AG04450 (cell line): Measurements from ENCODE around the gene RPA4. TPM values are rescaled to one million over a fixed set of nuclear protein-coding genes. Genes with fewer than 3 reads are reported as not detected.

Source experiments
- CTCF ChIA-PET: fragments of 300-600, 350-600 bp; formaldehyde crosslinking; extraction: SDS; loops from one replicate; lab custom pipeline; 2022; ENCODE audit warnings: antibody characterized with exemption, inconsistent platforms; lab: Charles Lee
- POLR2A ChIA-PET: fragments of 350-600 bp; formaldehyde crosslinking; extraction: SDS; loops from one replicate; lab custom pipeline; 2021; ENCODE audit warnings: antibody characterized with exemption, inconsistent platforms; lab: Yijun Ruan, JAX
- DNase-seq: peaks from one replicate; pipeline ENCODE4 v3.0.0-alpha.2; 2011; ENCODE audit warnings: low read depth, low spot score
- H3K27ac ChIP-seq: one replicate; pipeline ENCODE4 v1.5.1; 2012; ENCODE audit warnings: low read depth, low read length, control low read depth
- H3K27me3 ChIP-seq: one replicate; pipeline ENCODE4 v1.6.0; 2012; ENCODE audit warnings: low read length; ENCODE audit not compliant: control insufficient read depth, insufficient read depth
- H3K4me3 ChIP-seq: 2 replicates; pipeline ENCODE4 v1.5.1; 2011; ENCODE audit warnings: mild to moderate bottlenecking, low read depth, low read length, control low read depth
- H3K9me3 ChIP-seq: 2 replicates; pipeline ENCODE4 v1.5.1; 2012; ENCODE audit warnings: low read length; ENCODE audit not compliant: control insufficient read depth, insufficient read depth
- CTCF ChIP-seq: IDR thresholded peaks from 2 replicates; pipeline ENCODE4 v1.5.1; 2011; ENCODE audit warnings: low read depth, low read length, control low read depth, inconsistent platforms
- polyA minus RNA-seq: library from RNA; depleted of rRNA, polyadenylated mRNA; stranded (reverse); fragments of >200 nt; gene quantifications from 2 replicates; pipeline ENCODE4 v1.2.3, GENCODE V29; 2011; rRNA and poly(A)+ RNA removed
- polyA plus RNA-seq: library from polyadenylated mRNA; depleted of rRNA; stranded (reverse); fragments of >200 nt; gene quantifications from 2 replicates; pipeline ENCODE4 v1.2.3, GENCODE V29; 2011; rRNA removed

The RPA4 gene
- polyA plus RNA-seq (0.12 TPM in 1 of 2 replicates, not detected in the other), polyA minus RNA-seq (1.9 and 2.0 TPM in 2 replicates)

- POLR2A ChIA-PET, result no interaction called here
- H3K4me3 ChIP-seq, result no peak within 1 kb of the TSS
- DNase-seq, result no peak
- H3K27me3 ChIP-seq, result no peaks in the 10 kb centered on the region
- TF ChIP-seq CTCF, result no peak
- H3K9me3 ChIP-seq, result no peaks in the 10 kb centered on the region
- CTCF ChIA-PET, result no interaction called here
- no peak within 1 kb of the TSS for H3K27ac ChIP-seq
Measured at GRCh38 chrX:96883608-96884007, at the start of gene RPA4. Gene RPA4, plus strand, starts transcription at chrX:96883908. Its CDS starts 403 bp downstream, at chrX:96884311.

- CTCF ChIA-PET, result no interaction called here
- H3K27ac ChIP-seq, result no peak overlapping the region
- no peaks in the 10 kb centered on the region for H3K27me3 ChIP-seq
- H3K4me3 ChIP-seq, result no peak overlapping the region
- no peak for DNase-seq
- no peaks in the 10 kb centered on the region for H3K9me3 ChIP-seq
- POLR2A ChIA-PET, result no interaction called here
- no peak for TF ChIP-seq CTCF
Measured at GRCh38 chrX:96834137-96834536, 49.6 kb upstream of the RPA4 start.

GRCh38 chrX:96835660-96836289, 47.9 kb upstream of the RPA4 start:
- TF ChIP-seq CTCF, result no peak
- no peaks in the 10 kb centered on the region for H3K9me3 ChIP-seq
- no peaks in the 10 kb centered on the region for H3K27me3 ChIP-seq
- ChIA-PET POLR2A (no interaction called here), CTCF (no interaction called here)
- H3K27ac ChIP-seq, result no peak overlapping the region
- no peak overlapping the region for H3K4me3 ChIP-seq
- DNase-seq, result no peak

GRCh38 chrX:96837808-96838207, 45.9 kb upstream of the RPA4 start:
- DNase-seq, result no peak
- ChIA-PET POLR2A (no interaction called here), CTCF (no interaction called here)
- Histone ChIP-seq H3K9me3 (no peaks in the 10 kb centered on the region), H3K27ac (no peak overlapping the region), H3K27me3 (no peaks in the 10 kb centered on the region), H3K4me3 (no peak overlapping the region)
- no peak for TF ChIP-seq CTCF

- CTCF ChIA-PET, result no interaction called here
- DNase-seq, result no peak
- Histone ChIP-seq H3K27ac (no peak overlapping the region), H3K9me3 (no peaks in the 10 kb centered on the region), H3K27me3 (no peaks in the 10 kb centered on the region), H3K4me3 (no peak overlapping the region)
- TF ChIP-seq CTCF, result no peak
- POLR2A ChIA-PET, result no interaction called here
Measured at GRCh38 chrX:96838537-96838936, 45.2 kb upstream of the RPA4 start.
